ENCODE measurements around the gene ISG15.
A peak's percentile ranks its signal among the peaks of the same experiment; 100 is the strongest.
"Not testable (repeated sequence)": the region's sequence is repeated elsewhere in the genome, so short reads cannot be mapped to it uniquely, and the experiment has no call there.

The ISG15 gene

DNA sequence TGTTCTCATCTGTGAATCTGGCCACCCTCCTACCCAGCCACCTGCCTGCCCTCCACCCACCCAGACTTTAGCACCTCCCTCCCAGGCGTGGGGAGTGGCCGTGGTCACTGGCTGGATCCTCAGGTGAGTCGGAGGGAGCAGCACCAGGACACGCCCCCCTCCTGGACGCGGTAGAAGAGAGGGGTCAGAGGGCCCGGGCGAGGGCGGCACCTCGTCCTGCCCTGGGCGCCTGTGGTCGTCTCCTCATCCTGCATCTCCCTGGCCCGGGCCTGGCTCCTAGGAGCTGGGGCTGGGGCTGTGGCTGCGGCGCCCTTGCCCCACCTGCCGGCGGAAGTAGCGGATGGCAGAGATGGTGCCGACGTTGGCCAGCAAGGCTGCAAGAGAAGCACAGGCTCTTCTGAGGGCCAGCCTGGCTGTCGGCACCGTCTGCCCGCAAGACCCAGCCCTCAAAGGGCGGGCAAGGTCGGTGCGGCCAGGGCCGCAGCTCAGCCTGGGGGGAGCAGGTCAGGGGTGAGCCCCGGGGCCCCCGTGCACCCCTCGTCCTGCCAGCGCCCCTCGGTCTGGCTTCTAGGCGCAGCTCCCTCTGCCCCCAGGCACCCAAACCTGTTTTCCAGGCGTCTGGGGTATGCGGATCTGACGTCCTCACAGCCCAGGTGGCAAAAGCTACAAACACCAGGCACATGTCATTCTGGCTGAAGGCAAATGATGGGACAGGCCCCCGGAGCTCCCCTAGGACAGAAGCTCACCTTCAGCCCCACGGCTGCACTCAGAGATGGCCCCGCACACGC, 37.2 kb upstream of the ISG15 start:
- peak; percentile 77 for DNase-seq

DNA sequence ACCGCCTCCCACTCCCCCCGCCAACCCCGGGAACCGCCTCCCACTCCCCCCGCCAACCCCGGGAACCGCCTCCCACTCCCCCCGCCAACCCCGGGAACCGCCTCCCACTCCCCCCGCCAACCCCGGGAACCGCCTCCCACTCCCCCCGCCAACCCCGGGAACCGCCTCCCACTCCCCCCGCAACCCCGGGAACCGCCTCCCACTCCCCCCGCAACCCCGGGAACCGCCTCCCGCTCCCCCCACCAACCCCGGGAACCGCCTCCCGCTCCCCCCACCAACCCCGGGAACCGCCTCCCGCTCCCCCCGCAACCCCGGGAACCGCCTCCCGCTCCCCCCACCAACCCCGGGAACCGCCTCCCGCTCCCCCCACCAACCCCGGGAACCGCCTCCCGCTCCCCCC, 36.5 kb upstream of the ISG15 start:
- not testable (repeated sequence) for DNase-seq

DNA sequence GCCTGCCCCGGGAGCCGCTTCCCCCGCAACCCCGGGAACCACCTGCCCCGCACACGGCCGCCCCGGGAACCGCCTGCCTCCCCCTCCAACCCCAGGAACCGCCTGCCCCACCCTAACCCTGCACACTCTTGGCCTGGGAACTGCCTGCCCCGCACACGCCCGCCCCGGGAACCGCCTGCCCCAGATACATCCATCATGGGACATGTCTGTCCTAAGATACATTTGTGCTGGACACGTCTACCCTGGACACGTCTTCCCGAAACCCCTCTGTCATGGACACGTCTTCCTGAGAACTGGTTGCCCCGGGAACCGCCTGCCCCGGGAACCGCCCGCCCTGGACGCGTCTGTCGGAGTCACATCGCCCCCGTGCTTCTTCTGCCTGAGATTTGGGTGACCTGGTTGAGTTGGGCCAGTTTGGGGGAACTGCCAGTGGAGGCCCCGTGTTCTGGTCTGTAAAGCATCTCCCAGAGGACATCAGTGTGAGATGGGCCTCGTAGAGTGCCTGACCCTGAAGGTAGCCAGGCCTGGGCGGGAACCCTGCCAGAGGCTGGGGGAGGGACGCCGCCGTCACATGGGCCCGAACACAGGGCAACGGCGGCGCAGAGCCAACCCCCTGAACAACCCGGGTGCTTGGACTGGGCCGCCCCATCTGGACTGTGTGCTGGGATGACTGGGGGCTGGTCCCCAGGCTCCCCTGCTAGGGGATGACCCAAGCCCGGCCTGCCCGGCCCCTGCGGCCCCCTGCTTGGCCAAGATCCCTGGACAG, 35.0 kb upstream of the ISG15 start:
- no peak for DNase-seq

DNA sequence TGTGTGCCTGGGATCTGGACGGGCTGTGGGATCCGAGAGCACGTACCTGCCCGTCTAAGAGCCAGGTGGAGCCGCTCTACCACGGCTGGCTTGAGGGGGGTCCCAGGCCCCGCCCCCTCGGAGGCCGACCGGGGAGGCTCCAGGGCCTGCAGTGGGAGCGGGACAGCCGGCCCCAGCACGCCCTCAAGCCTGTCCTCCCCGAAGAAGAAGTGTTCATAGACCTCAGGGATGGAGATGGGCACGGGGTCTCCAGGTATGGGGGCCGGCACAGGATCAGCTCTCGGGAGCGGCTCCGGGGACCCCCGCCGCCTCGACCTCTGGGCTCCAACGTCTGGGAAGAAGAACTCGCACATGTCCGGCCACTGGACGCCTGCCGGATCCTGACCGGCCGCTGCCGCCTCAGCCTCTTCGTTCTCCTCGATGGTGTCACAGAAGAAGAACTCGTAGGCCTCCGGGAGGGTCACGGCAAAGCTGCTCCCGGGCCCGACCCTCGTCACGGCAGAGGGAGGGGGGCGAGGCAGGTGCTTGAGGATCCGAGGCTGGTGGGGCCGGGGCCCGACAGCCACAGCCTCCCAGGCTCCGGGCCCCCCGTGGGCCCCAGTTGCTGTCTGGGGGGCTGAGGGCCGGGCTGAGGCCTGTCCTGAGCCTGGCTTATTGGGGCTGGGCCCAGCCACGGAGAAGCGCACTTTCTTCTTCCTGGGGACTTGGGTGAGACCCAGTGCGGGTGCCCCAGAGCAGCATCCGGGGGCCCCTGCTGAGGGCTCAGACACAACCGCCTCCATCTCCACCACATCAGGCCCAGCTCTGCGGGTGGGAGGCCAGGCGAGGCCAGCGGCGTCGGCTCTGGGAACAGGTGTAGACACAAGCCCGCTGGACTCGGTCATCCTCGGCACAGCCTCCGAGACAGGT, 34.2 kb upstream of the ISG15 start:
- no peak for DNase-seq

DNA sequence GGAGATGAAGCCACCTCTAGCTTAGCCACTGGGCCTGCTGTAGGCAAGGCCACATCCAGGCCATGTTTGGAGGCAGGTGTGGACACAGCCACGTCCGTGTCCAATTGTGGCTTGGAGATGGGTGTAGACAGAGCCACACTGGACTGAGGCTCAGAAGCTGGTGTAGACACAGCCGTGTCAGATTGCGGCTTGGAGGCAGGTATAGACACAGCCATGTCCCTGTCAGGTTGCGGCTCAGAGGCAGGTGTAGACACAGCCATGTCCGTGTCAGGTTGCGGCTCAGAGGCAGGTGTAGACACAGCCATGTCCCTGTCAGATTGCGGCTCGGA, 33.6 kb upstream of the ISG15 start:
- DNase-seq, result no peak

DNA sequence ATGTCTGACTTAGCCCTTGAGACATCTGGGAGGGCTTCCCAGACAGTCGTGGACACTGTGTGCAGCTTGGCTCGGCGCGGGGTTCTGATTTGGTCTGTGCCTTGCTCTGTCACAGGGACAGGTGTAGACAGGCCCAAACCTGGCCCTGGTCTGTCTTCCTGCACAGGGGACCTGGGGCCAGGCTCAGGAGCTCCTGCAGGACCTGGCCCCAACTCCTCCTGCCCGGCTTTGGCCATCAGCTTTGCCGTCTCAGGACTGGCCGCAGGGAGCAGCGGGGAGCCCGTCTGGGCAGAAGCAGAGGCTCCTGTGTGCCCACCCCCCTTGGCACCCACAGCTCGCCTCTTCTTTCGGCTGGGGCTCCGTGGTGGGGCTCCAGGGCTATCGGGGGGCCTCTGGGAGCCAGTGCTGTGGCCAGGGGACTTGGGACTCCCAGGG, 33.1 kb upstream of the ISG15 start:
- DNase-seq, result no peak

DNA sequence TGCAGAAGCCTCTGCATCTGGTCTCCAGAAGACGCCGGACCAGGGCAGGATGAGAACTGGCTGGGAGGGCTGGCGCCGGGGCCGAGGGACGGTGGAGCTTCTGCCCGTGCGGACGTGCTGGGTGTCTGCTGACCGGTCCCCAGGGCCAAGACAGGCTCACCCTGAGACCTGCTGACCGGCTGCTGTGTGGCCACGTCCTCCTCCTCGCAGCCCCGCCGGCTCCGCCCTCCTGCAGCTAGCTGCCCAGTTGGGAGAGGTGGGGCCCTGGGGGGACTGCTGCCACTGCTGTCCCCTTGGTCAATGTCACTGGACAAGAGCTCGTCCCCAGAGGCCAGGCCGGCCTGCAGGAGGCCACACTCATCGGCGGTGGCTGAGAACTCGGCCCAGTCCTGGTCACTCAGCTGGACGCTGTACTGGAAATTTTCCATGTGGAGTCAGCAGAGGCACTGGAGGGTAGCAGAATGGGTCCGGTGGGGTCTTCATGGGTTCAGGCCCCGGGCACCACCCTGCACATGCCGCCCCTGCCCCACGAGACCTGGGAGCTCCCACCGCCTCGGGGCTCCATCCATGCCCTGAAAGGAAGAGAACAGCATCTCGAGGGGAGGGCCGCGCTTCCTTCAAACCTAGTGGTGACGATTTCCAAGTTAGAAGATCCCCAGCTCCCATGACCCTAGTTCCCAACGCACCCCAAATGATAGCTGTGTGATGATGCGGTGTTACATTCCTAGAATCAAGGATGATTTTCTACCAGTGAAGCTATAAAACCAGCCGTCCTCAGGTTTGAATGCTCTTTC, 32.5 kb upstream of the ISG15 start:
- DNase-seq, result no peak

DNA sequence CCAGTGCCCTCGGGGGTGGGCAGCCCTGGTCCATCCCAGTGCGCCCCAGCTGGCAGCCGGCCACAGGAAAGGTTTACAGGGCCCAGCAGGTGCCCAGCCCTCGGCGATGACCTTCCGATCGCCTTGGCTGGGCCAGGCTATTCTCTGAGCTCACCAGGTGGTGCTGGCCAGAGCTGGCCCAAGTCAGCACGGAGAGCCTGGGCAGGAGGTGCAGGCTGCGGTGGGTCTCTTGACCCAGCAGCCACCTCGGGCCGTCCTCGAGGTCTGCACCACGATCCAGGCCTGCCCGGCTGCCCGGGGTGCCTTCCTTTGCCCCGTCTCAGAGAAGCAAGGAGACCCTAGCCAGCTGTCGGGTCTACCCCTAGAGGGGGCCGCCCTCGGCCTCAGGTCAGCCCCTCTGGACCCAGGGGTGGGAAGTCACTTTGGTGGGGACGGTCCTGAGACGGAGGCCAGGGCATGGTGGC, 31.8 kb upstream of the ISG15 start:
- no peak for DNase-seq

DNA sequence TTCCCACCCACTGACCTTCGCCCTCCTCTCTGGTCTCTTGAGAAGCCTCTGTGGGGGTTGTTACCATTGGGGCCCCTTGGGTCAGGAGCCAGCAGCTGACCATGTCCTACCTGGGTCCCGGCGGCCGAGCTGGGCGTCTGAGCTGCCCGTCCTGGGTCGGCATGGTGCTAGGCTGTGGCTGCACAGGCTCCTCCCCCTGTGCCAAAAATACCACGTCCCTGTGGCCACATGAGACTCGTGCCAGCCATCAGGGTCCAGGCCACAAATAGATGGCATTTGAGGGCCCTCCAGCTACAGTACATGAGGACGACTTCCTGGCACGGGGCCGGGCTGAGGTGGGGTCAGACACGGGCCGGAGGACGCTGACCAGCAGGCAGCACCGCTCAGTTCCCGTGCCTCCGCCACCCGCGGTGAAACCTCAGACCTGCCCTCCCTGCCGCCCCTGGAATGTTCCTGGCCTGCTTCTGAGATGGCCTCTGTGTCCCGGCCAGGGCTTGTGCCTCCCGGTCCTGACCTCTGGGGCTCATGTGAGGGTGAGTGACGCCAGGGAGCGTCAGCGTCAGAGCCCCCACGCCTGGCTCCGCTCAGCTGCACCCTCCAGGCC, 31.2 kb upstream of the ISG15 start, which contains the start of gene PERM1:
Gene PERM1, minus strand, starts transcription at position 139 of the 604 bp plus-strand sequence. CDS start 1,064 bp downstream, outside the sequence.
- DNase-seq, result no peak

DNA sequence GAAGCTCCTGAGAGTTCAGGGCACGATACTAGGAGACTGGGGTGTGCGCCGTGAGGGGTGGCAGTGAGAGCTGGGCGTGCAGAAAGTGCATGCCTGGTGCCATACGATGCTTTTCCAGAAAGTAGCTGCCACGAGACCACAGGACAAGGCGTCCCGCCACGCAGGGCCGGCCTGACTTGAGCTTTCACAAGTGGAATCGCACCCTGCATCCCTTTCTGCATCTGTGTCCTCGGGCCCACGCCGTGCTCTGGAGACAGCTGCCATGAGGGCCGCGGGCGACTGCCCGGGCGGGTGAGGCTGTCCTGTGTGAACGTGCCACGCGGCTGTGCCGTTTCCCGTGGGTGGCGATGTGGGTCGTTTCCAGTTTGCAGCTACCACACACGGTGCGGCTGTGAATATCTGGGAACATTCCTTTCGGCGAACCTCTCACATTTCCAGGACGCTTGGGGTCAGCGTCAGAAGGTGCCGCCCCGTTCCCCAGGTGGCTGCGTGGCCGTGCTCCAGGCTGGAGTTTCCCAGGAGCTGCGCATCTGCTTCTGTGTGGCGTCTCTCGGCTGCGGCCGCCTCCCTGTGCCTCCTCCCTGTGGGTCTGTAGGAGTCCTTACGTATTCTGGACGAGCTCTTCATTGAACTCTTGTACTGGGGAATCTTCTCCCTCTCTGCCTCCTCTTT, 30.4 kb upstream of the ISG15 start:
- no peak for DNase-seq

DNA sequence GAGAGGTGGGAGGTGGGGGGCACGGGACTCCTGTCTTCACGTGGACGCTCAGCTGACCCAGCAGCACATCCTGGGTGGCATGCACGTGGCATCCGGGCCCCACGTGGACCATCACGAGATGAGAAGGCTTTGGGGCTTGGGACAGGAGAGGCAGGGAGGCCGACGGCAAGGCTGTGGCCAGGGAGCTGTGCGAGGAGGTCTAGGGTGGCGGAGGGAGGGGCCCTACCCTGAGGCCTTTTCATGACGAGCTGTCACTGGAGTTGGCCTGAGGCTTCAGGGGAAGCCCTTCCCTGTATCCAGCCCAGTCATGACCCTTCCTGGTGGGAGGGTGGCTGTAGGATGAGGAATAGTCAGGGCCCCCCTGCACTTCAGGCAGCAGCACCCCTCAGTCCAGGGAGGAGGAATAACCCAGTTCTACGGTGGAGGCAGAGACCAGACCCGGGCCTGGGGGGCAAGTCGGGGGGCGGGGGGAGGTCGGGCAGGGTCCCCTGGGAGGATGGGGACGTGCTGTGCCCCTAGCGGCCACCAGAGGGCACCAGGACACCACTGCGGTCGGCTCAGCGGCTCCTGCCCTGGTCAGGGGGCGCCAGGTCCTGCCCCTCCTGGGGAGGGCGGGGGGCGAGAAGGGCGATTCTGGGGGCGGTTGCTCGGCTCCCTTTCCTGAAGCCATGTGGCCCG, 29.4 kb upstream of the ISG15 start:
- peak; percentile 19 for DNase-seq

DNA sequence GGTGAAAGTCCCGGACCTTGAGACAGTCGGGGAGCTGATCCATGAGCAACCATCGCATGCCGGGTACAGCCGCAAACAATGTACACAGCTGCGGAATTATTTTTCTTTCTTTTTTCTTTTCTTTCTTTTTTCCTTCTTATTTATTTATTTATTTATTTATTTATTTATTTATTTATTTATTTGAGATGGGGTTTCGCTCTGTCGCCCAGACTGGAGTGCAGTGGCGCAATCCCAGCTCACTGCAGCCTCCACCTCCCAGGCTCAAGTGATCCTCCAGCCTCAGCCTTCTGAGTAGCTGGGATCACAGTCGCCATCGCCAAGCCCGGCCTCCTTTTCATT, 28.9 kb upstream of the ISG15 start:
- DNase-seq, result no peak

DNA sequence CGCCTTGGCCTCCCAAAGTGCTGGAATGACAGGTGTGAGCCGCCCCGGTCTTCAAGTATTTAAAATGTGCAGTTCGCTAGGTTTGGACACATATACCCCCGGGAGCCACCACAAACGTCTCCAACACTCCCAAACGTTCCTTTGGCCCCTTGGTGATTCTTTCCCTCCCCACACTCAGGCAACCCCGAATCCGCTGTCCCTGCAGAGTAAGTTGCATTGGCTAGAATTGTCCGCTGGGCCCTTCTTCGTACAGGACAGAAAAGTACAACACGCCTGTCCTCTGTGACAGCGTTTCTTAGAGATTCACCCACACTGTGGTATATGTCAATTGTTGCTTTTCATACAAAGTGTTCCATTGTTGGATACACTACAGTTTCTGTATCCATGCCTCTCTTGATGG, 28.2 kb upstream of the ISG15 start:
- no peak for DNase-seq

DNA sequence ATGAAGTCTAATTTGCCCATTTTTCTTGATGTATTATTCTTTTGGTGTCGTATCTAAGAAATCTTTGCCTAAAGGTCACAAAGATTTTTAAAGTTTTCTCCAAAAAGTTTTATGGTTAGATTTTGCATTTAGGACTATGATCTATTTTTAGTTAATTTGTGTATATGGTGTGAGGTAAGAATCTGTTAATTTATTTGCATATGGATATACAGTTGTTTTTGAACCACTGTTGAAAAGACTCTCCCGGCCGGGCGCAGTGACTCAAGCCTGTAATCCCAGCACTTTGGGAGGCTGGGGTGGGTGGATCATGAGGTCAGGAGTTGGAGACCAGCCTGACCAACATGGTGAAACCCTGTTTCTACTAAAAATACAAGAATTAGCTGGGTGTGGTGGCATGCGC, 25.2 kb upstream of the ISG15 start:
- not testable (repeated sequence) for DNase-seq

DNA sequence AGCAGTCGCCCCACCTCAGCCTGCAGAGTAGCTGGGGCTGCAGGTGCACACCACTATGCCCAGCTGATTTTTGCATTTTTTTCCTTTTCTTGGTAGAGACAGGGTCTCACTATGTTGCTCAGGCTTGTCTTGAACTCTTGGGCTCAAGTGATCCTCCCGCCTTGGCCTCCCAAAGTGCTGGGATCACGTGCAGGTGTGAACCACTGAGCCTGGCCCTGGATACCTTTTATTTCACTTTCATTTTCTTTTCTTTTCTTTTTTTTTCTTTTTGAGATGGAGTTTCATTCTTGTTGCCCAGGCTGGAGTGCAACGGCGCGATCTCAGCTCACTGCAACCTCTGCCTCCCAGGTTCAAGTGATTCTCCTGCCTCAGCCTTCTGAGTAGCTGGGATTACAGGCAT, 22.0 kb upstream of the ISG15 start:
- DNase-seq, result not testable (repeated sequence)

DNA sequence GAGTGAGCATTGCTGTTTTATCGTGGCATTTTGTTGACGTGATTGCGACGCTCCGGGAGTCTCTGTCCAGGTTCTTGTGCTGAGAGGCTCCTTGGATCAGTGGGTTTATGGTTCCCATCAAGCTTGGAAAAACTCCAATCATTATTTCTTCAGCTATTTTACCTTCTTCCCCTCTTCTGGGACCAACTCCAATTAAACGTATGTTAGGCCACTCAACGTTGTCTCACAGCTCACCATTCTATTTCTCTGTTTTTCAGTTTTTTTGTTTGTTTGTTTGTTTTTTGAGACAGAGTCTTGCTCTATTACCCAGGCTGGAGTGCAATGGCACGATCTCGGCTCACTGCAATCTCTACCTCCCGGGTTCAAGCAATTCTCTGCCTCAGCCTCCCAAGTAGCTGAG, 21.4 kb upstream of the ISG15 start:
- no peak for DNase-seq

DNA sequence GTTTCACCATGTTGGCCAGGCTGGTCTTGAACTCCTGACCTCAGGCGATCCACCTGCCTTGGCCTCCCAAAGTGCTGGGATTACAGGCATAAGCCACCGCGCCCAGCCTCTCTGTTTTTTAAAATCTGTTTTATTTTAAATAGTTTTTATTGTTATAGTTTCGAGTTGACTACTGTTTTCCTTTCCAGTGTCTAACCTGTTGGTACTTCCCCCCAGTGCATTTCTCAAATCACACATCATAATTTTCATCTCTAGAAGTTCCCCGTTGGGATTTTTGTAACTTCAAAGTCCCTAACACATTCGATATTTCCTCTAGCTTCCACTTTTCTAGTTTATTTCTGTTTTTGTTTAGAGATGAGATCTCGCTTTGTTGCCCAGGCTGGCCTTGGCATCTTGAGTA, 20.9 kb upstream of the ISG15 start:
- DNase-seq, result no peak

DNA sequence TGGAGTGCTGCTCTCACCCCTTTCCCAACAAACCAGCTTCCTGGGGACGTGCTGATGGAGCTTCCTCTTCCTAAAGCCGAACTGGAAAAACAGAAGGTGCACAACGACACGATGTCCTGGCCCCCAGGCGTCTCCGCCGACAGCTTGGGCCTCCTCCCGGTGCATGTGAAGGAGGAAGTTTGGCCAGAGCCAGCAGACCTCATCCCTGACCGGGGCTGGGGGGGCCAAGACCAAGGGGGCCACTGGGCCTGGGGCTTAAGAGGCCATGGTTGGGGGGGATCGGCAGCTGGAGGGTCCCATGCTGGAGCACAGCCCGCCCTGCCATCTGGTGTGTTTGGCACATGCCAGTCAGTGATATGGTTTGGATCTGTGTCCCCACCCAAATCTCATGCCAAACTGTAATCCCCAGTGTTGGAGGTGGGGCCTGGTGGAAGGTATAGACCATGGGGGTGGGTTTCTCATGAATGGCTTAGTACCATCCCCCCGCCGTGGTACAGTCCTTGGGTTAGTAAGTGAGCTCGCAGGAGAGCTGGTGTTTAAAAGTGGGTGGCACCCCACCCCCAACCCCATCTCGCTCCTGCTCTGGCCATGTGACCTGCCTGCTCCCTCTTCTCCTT, 19.8 kb upstream of the ISG15 start:
- no peak for DNase-seq

DNA sequence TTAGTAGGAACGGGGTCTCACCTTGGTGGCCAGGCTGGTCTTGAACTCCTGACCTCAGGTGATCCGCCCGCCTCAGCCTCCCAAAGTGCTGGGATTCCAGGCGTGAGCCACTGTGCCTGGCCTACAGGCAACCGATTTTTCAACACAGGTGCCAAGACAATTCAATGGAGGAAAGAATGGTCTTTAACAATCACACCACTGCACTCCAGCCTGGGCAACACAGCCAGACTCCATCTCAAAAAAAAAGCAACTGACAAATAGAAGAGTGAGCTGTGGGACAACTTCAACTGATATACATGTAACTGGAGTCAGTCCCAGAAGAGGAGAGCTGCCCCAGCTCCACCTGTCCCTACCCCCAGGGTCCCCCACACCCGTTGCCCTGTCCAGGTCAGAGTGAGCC, 18.8 kb upstream of the ISG15 start:
- DNase-seq, result not testable (repeated sequence)

Measured in NCI-H345 (cell line).